NCI-H1048 (cell line): ENCODE measurements around the gene HMGN1.
"Not testable (repeated sequence)": the region's sequence is repeated elsewhere in the genome, so short reads cannot be mapped to it uniquely, and the experiment has no call there.

Experiments used
- DNase-seq: peaks from one replicate; lab custom pipeline; 2025; lab: John Stamatoyannopoulos, UW

HMGN1 gene

GRCh38 chr21:39348355-39349210, at the start of gene HMGN1:
HMGN1 (minus strand) TSS chr21:39349088; CDS start chr21:39348917, 171 bp downstream.
- peak; percentile 56 for DNase-seq

- DNase-seq = no peak
Measured at GRCh38 chr21:39397646-39398385, 48.9 kb upstream of the HMGN1 start.

GRCh38 chr21:39392981-39393380, 44.1 kb upstream of the HMGN1 start:
- DNase-seq = no peak

GRCh38 chr21:39390212-39390765, 41.4 kb upstream of the HMGN1 start:
- DNase-seq = no peak

GRCh38 chr21:39388811-39389155, 39.9 kb upstream of the HMGN1 start:
- DNase-seq = no peak

- peak; percentile 40 for DNase-seq
Measured at GRCh38 chr21:39388038-39388810, 39.3 kb upstream of the HMGN1 start.

- no peak for DNase-seq
Measured at GRCh38 chr21:39387461-39388037, 38.7 kb upstream of the HMGN1 start.

- DNase-seq = no peak
Measured at GRCh38 chr21:39386899-39387298, 38.0 kb upstream of the HMGN1 start.

GRCh38 chr21:39386194-39386593, 37.3 kb upstream of the HMGN1 start:
- no peak for DNase-seq

GRCh38 chr21:39385299-39386145, 36.6 kb upstream of the HMGN1 start:
- no peak for DNase-seq

GRCh38 chr21:39384674-39385298, 35.9 kb upstream of the HMGN1 start:
- no peak for DNase-seq

- not testable (repeated sequence) for DNase-seq
Measured at GRCh38 chr21:39382096-39382495, 33.2 kb upstream of the HMGN1 start.

- DNase-seq = no peak
Measured at GRCh38 chr21:39381009-39381408, 32.1 kb upstream of the HMGN1 start.

- DNase-seq = peak; percentile 86
Measured at GRCh38 chr21:39379986-39380891, 31.4 kb upstream of the HMGN1 start.

GRCh38 chr21:39377444-39378050, 28.7 kb upstream of the HMGN1 start:
- no peak for DNase-seq

GRCh38 chr21:39375446-39375845, 26.6 kb upstream of the HMGN1 start:
- DNase-seq = no peak

- no peak for DNase-seq
Measured at GRCh38 chr21:39374046-39374445, 25.2 kb upstream of the HMGN1 start.

- no peak for DNase-seq
Measured at GRCh38 chr21:39373634-39374033, 24.7 kb upstream of the HMGN1 start.

GRCh38 chr21:39369896-39370288, 21.0 kb upstream of the HMGN1 start:
- DNase-seq = not testable (repeated sequence)
